OCI-LY7 (cell line): ENCODE data around the gene UBAP1.

Source experiments
- EZH2phosphoT487 ChIP-seq: fragments of 200-600 bp; sonication (generic); IDR thresholded peaks from 2 replicates; pipeline ENCODE4 v1.6.1; 2018; ENCODE audit warnings: low read depth, borderline replicate concordance, mild to moderate bottlenecking, mixed run types, antibody characterized with exemption, low read length, moderate library complexity, mixed read lengths
- TF ChIP-seq, protein P1 (sequence below): fragments of 200-600 bp; sonication (generic); conservative IDR thresholded peaks from 2 replicates; pipeline ENCODE4 v1.5.1; 2014; ENCODE audit warnings: mild to moderate bottlenecking, antibody characterized with exemption, low read length, moderate library complexity, mixed read lengths

DNA sequence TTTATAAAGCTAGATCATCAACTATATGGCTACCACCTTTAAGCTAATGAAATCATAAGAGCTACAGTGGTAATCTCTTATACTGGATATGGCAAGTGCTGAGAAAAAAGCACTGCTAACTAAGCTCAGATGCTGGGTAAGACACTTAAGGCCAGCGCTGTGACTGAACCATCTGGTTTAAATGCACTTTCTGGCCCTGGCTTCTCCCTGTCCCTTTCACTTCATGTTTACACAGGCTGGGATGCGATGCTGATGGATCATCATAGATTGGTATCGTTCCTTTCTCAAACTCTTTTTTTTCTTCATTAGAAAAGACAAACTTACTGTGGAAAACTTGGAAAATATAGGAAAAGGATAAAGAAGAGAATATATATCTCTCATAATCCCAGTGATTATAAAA is 97.9 kb downstream of the UBAP1 start:
- TF ChIP-seq, protein P1, sequence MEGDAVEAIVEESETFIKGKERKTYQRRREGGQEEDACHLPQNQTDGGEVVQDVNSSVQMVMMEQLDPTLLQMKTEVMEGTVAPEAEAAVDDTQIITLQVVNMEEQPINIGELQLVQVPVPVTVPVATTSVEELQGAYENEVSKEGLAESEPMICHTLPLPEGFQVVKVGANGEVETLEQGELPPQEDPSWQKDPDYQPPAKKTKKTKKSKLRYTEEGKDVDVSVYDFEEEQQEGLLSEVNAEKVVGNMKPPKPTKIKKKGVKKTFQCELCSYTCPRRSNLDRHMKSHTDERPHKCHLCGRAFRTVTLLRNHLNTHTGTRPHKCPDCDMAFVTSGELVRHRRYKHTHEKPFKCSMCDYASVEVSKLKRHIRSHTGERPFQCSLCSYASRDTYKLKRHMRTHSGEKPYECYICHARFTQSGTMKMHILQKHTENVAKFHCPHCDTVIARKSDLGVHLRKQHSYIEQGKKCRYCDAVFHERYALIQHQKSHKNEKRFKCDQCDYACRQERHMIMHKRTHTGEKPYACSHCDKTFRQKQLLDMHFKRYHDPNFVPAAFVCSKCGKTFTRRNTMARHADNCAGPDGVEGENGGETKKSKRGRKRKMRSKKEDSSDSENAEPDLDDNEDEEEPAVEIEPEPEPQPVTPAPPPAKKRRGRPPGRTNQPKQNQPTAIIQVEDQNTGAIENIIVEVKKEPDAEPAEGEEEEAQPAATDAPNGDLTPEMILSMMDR = no peak
- no peak for TF ChIP-seq EZH2phosphoT487
